Activated CD8-positive, alpha-beta memory T cell treated with anti-CD3 and anti-CD28 coated beads, Interleukin-2, amount 50 U/mL, for 48 hours (primary cell): Measurements from ENCODE around the gene LSM12.

Experiments used
- DNase-seq: peaks from one replicate; pipeline ENCODE4 v3.0.0-alpha.2; 2020

LSM12 gene

DNA sequence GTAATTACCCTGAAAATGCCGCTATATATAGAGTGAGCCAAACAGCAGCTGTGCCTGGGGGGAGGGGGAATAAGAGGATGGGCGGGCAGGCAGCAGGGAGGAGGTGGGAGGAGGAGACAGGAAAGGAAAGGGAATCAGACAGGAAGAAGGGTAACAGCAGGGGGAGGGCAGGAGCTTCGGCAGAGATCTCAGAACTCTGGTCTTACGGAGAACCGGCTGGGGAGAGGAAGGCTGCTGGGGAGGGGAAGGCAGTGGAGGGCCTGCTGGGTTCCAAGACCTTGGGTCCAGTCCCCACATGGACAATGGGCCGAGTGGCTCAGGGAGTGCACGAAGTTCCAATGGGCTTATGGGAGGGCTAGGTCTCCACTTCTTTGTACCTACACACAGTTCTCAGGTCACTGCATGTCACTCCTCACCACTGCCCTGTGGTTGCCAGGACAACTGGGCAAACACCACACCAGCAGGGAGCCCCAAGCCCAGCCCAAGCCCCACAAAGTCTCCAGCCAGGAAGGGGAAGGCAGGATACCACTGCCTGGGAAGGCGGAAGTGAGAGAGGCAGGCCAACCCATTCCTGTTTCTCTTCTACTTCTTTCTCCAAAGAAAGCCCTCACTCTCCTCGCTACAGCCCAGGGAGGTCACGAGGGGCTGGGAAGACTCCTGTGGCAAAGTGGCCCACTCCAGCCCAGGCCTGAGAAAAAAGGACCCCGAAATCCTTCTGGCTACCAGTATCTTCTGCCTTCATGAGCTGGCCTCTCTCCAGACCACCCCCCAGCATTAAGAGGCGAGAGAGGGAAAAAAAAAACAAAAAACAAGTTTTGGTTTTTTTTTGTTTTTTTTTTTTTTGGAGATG is 29.4 kb upstream of the LSM12 start:
- DNase-seq, result no peak

DNA sequence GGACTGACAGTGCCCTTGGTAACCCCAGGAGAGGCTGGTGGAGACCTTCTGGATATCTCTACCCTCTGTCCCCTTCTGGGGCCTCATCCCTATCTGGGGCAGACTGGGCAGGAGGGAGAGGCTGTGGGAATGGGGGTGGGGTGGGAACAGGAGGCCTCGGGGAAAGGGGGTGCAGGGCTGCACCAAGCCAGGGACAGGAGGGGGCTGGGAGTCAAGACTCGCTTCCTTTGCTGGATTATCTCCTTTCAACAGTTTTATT is 28.8 kb upstream of the LSM12 start:
- no peak for DNase-seq

DNA sequence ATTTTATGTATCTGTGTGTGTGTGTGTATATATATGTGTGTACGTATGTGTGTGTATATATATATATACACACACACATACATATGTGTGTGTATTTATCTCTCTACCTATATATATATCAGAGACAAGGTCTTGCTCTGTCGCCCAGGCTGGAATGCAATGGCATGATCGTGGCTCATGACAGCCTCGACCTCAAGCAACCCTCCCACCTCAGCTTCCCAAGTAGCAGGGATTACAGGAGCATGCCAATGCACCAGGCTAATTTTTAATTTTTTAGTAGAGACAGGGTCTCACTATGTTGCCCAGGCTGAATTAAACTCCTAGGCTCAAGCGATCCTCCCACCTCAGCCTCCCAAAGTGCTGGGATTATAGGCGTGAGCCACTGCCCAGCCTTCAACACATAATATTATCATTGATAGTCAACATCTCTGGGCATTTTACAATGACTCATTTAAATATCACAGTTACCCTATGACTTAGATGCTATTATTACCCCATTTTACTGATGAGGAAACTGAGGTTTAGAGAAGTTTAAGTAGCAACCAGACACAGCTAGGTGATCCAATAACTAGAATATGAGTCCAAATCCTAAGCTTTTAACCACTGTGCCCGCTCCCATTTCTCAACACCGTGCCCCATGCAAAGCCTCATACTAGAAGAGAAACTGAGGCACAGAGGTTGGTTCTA is 28.4 kb upstream of the LSM12 start:
- no peak for DNase-seq

GRCh38 chr17:44093231-44093900 is 26.9 kb upstream of the LSM12 start:
- DNase-seq, result no peak

DNA sequence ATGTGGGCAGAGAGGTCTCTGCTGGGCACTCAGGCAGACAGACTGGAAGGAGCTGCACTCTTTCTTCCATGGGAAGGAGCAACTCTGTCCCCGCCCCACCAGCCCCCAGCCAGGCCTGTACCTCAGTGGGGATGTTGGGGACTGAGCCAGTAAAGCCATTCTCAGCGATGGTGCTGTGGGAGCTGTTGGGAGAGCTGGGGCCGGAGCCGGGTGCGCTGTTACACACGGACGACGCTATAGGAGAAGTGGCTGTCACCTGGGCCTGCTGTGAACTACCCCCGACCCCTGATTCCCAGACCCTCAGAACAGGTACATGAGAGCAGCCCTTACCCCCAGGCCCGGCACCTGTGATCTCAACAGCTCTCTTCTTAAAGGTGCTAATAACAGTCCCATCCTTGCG is 25.6 kb upstream of the LSM12 start:
- DNase-seq, result no peak

- no peak for DNase-seq
Measured at GRCh38 chr17:44091200-44091997, 24.9 kb upstream of the LSM12 start.

- DNase-seq, result no peak
Measured at GRCh38 chr17:44088254-44088653, 21.8 kb upstream of the LSM12 start.

DNA sequence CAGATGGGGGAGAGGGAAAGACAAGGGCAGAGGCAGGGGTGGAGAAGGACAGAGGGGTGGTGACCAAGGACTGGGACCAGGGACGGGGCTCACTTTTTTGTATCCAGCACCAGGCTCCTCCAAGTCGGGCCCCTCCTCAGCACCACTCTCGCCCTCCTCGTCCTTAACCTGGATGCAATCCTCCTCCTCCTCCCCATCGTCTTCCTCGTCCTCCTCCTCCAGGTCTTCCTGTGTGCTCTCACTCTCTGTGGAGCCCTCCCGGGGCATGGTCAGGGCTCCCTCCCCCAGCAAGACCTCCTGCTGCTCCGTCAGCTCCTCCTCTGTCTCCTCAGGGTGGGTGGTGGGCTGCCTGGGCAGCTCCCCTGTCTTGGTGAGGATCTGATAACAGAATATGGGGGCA is 20.8 kb upstream of the LSM12 start:
- no peak for DNase-seq

- DNase-seq, result peak; percentile 70
Measured at GRCh38 chr17:44086364-44087311, 20.2 kb upstream of the LSM12 start.

DNA sequence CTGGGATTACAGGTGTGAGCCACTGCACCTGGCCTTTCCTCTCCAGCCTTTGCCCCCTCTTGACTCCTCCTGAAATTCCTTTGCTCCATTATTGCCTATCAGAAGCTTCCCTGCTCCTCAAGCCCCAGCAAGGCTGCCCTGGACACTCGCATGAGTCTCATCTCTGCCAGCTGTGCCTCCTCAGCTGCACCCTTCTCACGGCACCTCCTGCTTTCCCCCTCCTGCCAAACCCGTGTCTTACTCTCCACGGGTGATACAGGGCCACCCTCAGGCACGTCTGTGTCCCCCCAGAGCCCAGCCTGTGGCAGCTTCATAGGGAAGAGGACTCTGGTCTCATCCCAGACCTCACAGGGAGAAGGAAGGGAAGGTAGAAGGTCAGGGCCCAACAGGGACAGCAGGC is 19.4 kb upstream of the LSM12 start:
- DNase-seq, result no peak

DNA sequence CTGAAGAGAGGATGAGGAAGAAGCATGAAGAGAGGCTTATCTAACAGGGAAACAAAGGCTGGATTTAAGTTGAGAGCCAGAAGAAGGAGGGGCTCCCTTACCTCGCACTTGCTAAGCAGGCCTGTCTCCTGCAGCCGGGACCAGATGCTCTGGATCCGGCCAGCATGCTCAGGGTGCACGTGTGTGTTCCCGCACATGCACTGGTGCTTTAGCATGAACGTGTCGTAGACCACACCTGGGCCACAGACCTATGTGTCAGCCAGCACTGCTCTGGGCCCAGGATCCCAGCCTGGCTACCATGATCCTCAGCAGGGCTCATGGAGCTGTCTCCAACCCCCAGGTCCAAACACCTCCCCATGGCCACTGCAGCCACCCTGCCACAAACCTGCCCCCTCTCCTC is 18.4 kb upstream of the LSM12 start:
- no peak for DNase-seq

DNA sequence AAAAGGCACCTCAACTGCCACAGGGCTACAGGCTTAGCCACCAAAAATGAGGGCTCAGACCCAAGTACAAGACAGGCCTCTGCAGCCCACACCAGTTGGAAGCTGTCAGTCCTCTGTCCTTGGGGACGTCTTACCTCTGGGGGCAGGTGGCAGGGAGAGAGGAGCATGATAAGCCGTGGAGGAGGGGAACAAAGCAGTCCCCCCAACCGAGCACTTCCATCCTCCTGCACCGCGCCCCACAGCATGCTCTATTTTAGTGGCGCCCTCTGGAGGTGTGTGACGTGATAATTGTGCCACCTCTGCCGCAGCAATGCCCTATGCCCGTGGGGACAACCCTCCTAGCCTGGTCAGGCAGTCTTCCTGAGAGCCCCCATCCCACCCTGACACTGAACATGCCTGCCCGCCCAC is 17.7 kb upstream of the LSM12 start:
- peak; percentile 77 for DNase-seq

DNA sequence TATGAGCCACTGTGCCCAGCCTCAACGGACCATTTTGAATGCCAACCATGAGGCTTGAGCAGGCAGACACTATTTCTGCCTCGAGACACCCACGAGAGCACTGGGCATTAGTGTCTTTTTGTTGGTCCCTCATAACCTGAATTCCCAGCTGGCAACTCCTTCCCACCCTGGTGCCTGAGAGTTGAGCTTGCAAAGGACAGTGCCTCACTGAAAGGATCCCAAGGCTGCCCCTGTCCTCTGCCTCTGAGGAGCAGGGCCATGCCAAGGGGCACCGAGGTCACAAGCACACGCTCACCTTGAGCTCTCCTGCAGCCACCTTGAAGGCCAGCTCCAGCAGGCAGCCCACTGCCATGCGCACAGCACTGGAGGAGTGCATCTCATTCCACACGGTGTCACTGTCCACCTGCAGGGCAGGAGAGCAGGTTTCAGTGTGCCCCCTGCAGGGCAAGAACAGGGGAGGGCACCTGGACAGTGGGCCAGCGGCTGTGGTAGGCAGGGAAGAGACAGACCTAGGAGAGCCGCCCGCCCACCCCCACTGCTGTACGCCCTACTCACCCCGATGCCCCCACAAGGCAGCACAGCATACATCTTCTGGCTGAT is 16.9 kb upstream of the LSM12 start:
- DNase-seq, result no peak

DNA sequence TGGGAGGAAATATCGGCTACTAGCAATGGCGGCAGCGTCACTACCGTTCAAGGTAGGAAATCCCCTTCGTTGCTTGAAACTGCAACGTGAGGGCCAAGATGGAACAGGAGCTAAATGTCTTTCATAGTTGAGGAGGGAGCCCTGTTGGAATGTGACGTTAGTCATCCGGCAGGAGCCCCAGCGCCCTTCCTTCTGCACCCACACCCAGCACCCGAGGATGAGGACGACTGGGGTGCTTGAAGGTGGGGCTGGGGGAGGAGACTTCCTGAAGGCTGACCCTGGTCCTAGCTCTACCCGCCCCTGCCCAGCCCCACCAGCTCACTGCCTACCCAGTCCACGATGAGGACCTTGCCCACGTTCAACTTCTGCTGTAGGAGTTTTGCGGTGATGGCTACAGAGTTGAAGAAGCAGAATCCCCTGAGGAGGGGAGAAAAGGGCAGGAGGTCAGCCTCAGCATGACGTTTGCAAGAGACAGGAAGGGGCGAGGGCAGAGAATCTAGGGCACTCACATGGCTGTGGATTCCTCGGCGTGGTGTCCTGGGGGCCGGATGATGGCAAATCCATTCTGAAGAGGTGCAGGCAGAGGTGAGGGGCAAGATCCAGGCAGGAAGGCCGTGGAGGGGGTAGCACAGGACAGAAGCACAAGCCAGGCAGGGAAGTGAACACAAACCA is 15.9 kb upstream of the LSM12 start:
- DNase-seq, result no peak

DNA sequence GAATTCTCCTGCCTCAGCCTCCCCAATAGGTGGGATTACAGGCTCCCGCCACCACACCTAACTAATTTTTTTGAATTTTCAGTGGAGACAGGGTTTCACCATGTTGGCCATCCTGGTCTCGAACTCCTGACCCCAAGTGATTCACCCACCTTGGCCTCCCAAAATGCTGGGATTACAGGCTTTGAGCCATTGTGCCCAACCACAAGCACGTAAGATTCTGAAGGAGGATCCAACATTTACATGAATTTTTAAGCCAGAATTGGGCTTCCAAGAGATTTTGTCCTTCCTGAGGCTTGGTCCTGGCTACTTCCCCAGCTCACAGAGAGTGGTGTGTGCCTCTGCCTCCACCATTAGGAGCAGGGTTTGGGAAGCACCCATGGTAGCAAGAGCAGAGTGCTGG is 15.2 kb upstream of the LSM12 start:
- DNase-seq, result no peak

GRCh38 chr17:44079877-44080821 is 13.7 kb upstream of the LSM12 start:
- DNase-seq, result no peak

GRCh38 chr17:44078412-44078811 is 11.9 kb upstream of the LSM12 start:
- DNase-seq, result no peak

DNA sequence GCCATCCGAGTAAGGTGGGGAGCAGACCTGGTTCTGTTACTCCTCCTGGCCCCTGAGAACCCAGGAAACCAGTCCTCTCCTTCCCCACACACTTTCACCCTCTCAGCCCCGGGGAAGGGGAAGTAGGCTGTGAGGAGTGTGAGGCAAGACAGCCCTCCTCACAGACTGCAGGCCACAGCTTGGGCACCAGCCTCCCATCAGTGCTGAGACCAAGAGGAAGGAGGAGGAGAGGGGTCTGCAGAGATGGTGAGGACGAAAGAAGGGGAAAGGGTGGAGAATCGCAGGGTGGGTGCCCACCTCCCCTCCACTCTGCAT is 11.1 kb upstream of the LSM12 start:
- no peak for DNase-seq

GRCh38 chr17:44076716-44077594 is 10.5 kb upstream of the LSM12 start:
- DNase-seq, result no peak
